HepG2 (cell line): ENCODE data around the gene RHEBL1. TPM values are rescaled to one million over a fixed set of nuclear protein-coding genes. Genes with fewer than 3 reads are reported as not detected.

Experiments
- CBFB ChIP-seq: sonication (generic); formaldehyde crosslinking; IDR thresholded peaks from 2 replicates; pipeline ENCODE4 v1.4.0; 2020; ENCODE audit warnings: missing genetic modification reagents
- ELF1 ChIP-seq: sonication (generic); formaldehyde crosslinking; IDR thresholded peaks from 2 replicates; pipeline ENCODE4 v1.4.0; 2020; ENCODE audit warnings: missing genetic modification reagents
- KAT7 ChIP-seq: IDR thresholded peaks from 2 replicates; pipeline ENCODE4 v1.6.1; 2018; ENCODE audit warnings: borderline replicate concordance, missing compliant biosample characterization
- NFKB2 ChIP-seq: sonication (generic); formaldehyde crosslinking; IDR thresholded peaks from 2 replicates; pipeline ENCODE4 v1.4.0; 2020; ENCODE audit warnings: missing genetic modification reagents, borderline replicate concordance
- ONECUT2 ChIP-seq: sonication (generic); formaldehyde crosslinking; IDR thresholded peaks from 2 replicates; pipeline ENCODE4 v1.4.0; 2020; ENCODE audit warnings: missing genetic modification reagents
- UBTF ChIP-seq: sonication (generic); formaldehyde crosslinking; IDR thresholded peaks from 2 replicates; pipeline ENCODE4 v1.4.0; 2020; ENCODE audit warnings: mild to moderate bottlenecking, missing genetic modification reagents
- ZBTB8A ChIP-seq: sonication (generic); formaldehyde crosslinking; IDR thresholded peaks from 2 replicates; pipeline ENCODE4 v1.4.0; 2020; ENCODE audit warnings: mild to moderate bottlenecking, low read depth, missing genetic modification reagents, borderline replicate concordance
- ZNF142 ChIP-seq: sonication (generic); formaldehyde crosslinking; IDR thresholded peaks from 2 replicates; pipeline ENCODE4 v1.4.0; 2020; ENCODE audit warnings: missing genetic modification reagents
- ZNF260 ChIP-seq: sonication (generic); formaldehyde crosslinking; IDR thresholded peaks from 2 replicates; pipeline ENCODE4 v1.4.0; 2020; ENCODE audit warnings: missing genetic modification reagents, low read depth, mild to moderate bottlenecking, borderline replicate concordance
- ZNF432 ChIP-seq: sonication (generic); formaldehyde crosslinking; IDR thresholded peaks from 2 replicates; pipeline ENCODE4 v1.5.0; 2020; ENCODE audit warnings: missing genetic modification reagents, mild to moderate bottlenecking, borderline replicate concordance
- ZNF639 ChIP-seq: conservative IDR thresholded peaks from 2 replicates; pipeline ENCODE4 v1.6.1; 2018; ENCODE audit warnings: missing genetic modification reagents
- ZNF766 ChIP-seq: sonication (generic); formaldehyde crosslinking; IDR thresholded peaks from 2 replicates; pipeline ENCODE4 v1.5.0; 2020; ENCODE audit warnings: missing genetic modification reagents, borderline replicate concordance
- ZNF83 ChIP-seq: sonication (generic); formaldehyde crosslinking; IDR thresholded peaks from 2 replicates; pipeline ENCODE4 v1.4.0; 2020; ENCODE audit warnings: missing genetic modification reagents, mild to moderate bottlenecking, borderline replicate concordance
- ZNF878 ChIP-seq: sonication (generic); formaldehyde crosslinking; IDR thresholded peaks from 2 replicates; pipeline ENCODE4 v1.8.1; 2023; ENCODE audit warnings: mild to moderate bottlenecking, missing genetic modification reagents, moderate library complexity
- polyA plus RNA-seq, 8 experiments: library from polyadenylated mRNA; depleted of rRNA in 3 of 8; stranded (reverse) in 7 of 8; unstranded in 1 of 8; fragments of >200 nt; fragmentation: Illumina TruSeq in 4 of 8; extraction: Trizol in 4 of 8; gene quantifications; 2 replicates each; pipeline versions ENCODE4 v1.2.1 to v1.2.3, GENCODE V29; 2011 to 2016; ENCODE audit warnings: low read depth in 4 of 8, missing spikeins in 1 of 8, mixed read lengths in 1 of 8; ENCODE audit not compliant: insufficient read depth in 1 of 8
- total RNA-seq, 5 experiments: library from RNA; depleted of rRNA; stranded (reverse); fragments of >200 nt; fragmentation: Illumina TruSeq; extraction: Trizol; gene quantifications; 2 replicates each; pipeline ENCODE4 v1.2.3, GENCODE V29; 2016; ENCODE audit warnings: low read depth in 1 of 5
- TF ChIP-seq, protein P1 (sequence below): sonication (generic); formaldehyde crosslinking; conservative IDR thresholded peaks from 2 replicates; pipeline ENCODE4 v1.4.0; 2020; ENCODE audit warnings: missing genetic modification reagents

Gene RHEBL1
- total and polyA plus RNA-seq, 2 of the 13 experiments (the other 11 are each of a cell fraction or from before 2014, with no cell fraction given) = 1.4 to 2.5 TPM

DNA sequence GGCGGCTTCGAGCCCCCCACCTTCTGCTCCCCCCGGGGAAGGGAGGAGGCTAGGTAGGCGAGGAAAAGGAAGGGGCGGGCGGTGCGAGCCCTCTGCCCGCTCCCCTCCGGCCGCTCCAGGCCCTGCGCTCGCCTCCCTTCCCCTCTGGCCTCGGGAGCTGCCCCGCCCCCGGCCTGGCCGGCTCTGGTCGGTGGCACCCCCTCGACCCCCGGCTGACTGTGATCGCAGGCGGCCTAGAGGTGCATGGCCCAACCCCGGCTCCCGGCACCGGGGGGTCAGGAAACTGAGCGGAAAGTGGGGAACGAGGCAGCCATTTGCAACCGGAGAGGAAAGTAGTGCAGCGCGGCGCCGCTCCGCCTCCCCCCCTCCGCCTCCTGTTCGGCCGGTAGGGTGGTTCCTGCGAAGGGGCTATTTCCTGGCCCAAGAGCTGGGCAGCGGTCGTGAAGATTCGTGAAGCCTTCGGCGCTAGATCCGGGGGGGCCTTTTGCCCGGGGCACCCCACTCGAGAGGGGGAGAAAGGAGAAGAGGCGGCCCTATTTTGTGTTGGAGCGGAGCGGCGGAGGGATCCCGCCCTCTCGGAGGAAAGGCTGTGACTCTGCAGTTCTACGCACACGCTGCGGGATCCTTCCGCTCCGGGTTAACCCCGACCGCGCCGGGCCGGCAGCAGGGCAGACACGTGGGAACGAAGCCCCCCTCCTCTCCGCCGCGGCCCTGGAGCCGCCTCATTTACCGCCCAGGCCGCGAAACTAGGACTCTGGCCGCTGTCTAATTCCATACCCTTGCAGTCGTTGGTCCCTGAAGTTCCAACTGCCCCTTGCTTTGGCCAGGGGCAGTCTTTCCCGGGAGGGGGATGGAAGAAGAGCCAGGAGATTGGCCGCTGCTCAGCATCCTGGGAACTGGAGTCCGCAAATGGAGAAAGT, 9.3 kb downstream of the RHEBL1 start, which contains the start of gene KMT2D (continued):
- TF ChIP-seq ZNF142 (no peak; the same call in 1 of the 2 replicates), ELF1 (CRISPR knock-in tag) (peak; percentile 74), ZNF639 (peak; percentile 76; the same call in 1 of the 2 replicates), ZNF878 (CRISPR knock-in tag) (0 out of 2 replicates have a peak, but pooled peaks have one; percentile 79), CBFB (CRISPR knock-in tag) (peak; percentile 90), KAT7 (peak; percentile 89; the same call in 1 of the 2 replicates), ZNF432 (CRISPR knock-in tag) (no peak), ZNF83 (CRISPR knock-in tag) (no peak), ZNF260 (no peak), ONECUT2 (no peak), ZBTB8A (no peak; the same call in 1 of the 2 replicates), ZNF766 (CRISPR knock-in tag) (no peak), UBTF (CRISPR knock-in tag) (peak; percentile 90), NFKB2 (peak; percentile 71; the same call in 1 of the 2 replicates)
- TF ChIP-seq, protein P1, sequence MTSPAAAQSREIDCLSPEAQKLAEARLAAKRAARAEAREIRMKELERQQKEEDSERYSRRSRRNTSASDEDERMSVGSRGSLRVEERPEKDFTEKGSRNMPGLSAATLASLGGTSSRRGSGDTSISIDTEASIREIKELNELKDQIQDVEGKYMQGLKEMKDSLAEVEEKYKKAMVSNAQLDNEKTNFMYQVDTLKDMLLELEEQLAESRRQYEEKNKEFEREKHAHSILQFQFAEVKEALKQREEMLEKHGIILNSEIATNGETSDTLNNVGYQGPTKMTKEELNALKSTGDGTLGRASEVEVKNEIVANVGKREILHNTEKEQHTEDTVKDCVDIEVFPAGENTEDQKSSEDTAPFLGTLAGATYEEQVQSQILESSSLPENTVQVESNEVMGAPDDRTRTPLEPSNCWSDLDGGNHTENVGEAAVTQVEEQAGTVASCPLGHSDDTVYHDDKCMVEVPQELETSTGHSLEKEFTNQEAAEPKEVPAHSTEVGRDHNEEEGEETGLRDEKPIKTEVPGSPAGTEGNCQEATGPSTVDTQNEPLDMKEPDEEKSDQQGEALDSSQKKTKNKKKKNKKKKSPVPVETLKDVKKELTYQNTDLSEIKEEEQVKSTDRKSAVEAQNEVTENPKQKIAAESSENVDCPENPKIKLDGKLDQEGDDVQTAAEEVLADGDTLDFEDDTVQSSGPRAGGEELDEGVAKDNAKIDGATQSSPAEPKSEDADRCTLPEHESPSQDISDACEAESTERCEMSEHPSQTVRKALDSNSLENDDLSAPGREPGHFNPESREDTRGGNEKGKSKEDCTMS = no peak
